PC-3 (cell line): ENCODE measurements around the gene ANAPC16. TPM values are rescaled to one million over a fixed set of nuclear protein-coding genes. Genes with fewer than 3 reads are reported as not detected.

Experiments
- ATAC-seq: fragments of 200-7000 bp; cut with Tn5 transposase; 2 replicates; pipeline ENCODE4 v1.9.1; 2020; ENCODE audit warnings: mild to moderate bottlenecking, moderate library complexity
- BruUV-seq: library from RNA; stranded (reverse); fragments of 400-500 nt; replicated peaks from 2 replicates; lab custom pipeline; 2021; lab: Mats Ljungman, UMichigan
- CTCF ChIA-PET: fragments of 300-600 bp; sonication (Branson Sonifier 250); formaldehyde crosslinking; loops from one replicate; lab custom pipeline; 2022; ENCODE audit warnings: antibody characterized with exemption; lab: Charles Lee
- POLR2A ChIA-PET: fragments of 300-600 bp; sonication (Branson Sonifier 250); formaldehyde crosslinking; loops from one replicate; lab custom pipeline; 2022; ENCODE audit warnings: antibody characterized with exemption; ENCODE audit not compliant: unreplicated experiment; lab: Charles Lee
- DNase-seq: peaks from one replicate; pipeline ENCODE4 v3.0.0-alpha.2; 2015
- H2AFZ ChIP-seq: fragments of 300-600 bp; sonication (generic); 2 replicates; pipeline ENCODE4 v1.6.0; 2016; ENCODE audit warnings: antibody characterized with exemption, low read length
- H3F3A ChIP-seq: fragments of 300-600 bp; sonication (generic); one replicate; pipeline ENCODE4 v1.6.0; 2017; ENCODE audit warnings: antibody characterized with exemption, low read length, control low read depth, mild to moderate bottlenecking; ENCODE audit not compliant: unreplicated experiment
- H3K27ac ChIP-seq: fragments of 300-600 bp; sonication (generic); 2 replicates; pipeline ENCODE4 v1.5.1; 2016; ENCODE audit warnings: mild to moderate bottlenecking, low read length
- H3K27me3 ChIP-seq: fragments of 300-600 bp; sonication (generic); 2 replicates; pipeline ENCODE4 v1.6.1; 2016; ENCODE audit warnings: low read length, mixed read lengths
- H3K36me3 ChIP-seq: fragments of 300-600 bp; sonication (generic); 2 replicates; pipeline ENCODE4 v1.6.1; 2016; ENCODE audit warnings: low read depth, mixed run types, low read length, mixed read lengths
- H3K4me1 ChIP-seq: fragments of 300-600 bp; sonication (generic); 2 replicates; pipeline ENCODE4 v1.5.1; 2016; ENCODE audit warnings: low read length; ENCODE audit not compliant: insufficient read depth
- H3K4me2 ChIP-seq: fragments of 300-600 bp; sonication (generic); 2 replicates; pipeline ENCODE4 v1.6.0; 2016; ENCODE audit warnings: low read length
- H3K4me3 ChIP-seq: fragments of 300-600 bp; sonication (generic); 2 replicates; pipeline ENCODE4 v1.5.1; 2016; ENCODE audit warnings: mild to moderate bottlenecking, low read length, mixed read lengths
- H3K79me2 ChIP-seq: fragments of 300-600 bp; sonication (generic); 2 replicates; pipeline ENCODE4 v1.6.1; 2017; ENCODE audit warnings: low read length, mixed read lengths
- H3K9ac ChIP-seq: fragments of 300-600 bp; sonication (generic); 2 replicates; pipeline ENCODE4 v1.6.0; 2016; ENCODE audit warnings: mild to moderate bottlenecking, low read length
- H3K9me2 ChIP-seq: fragments of 300-600 bp; sonication (generic); replicated peaks from 2 replicates; pipeline ENCODE4 v1.6.1; 2016; ENCODE audit warnings: mixed run types, low read length, mixed read lengths
- H3K9me3 ChIP-seq: fragments of 300-600 bp; sonication (generic); 2 replicates; pipeline ENCODE4 v1.6.1; 2016; ENCODE audit warnings: low read length, mixed read lengths
- H4K20me1 ChIP-seq: fragments of 300-600 bp; sonication (generic); 2 replicates; pipeline ENCODE4 v1.6.1; 2016; ENCODE audit warnings: low read length, mixed read lengths
- CTCF ChIP-seq: fragments of 300-600 bp; sonication (generic); conservative IDR thresholded peaks from 2 replicates; pipeline ENCODE4 v1.5.1; 2017; ENCODE audit warnings: antibody characterized with exemption, low read depth, mild to moderate bottlenecking, low read length
- EZH2 ChIP-seq: fragments of 300-600 bp; sonication (generic); IDR thresholded peaks from one replicate; pipeline ENCODE4 v1.6.1; 2017; ENCODE audit warnings: antibody characterized with exemption, mild to moderate bottlenecking, low read length; ENCODE audit not compliant: unreplicated experiment
- EZH2phosphoT487 ChIP-seq: fragments of 300-600 bp; sonication (generic); IDR thresholded peaks from 2 replicates; pipeline ENCODE4 v1.6.1; 2018; ENCODE audit warnings: mild to moderate bottlenecking, antibody characterized with exemption, low read length, borderline replicate concordance
- intact Hi-C: fragments of 100-400 bp; cut with micrococcal nuclease; formaldehyde crosslinking; loops from 2 replicates; pipeline ENCODE4 v1.9.0; 2023
- total RNA-seq: library from RNA; depleted of rRNA; stranded (reverse); fragments of >200 nt; gene quantifications from 2 replicates; pipeline ENCODE4 v1.2.3, GENCODE V29; 2014

Gene ANAPC16
- total RNA-seq, 1 experiment from 2014 or later: 23.9 TPM

GRCh38 chr10:72270607-72271281, 54.9 kb downstream of the ANAPC16 start:
- Histone ChIP-seq H4K20me1 (peaks cover 17% of the 10 kb centered on the region), H3K4me2 (no peak overlapping the region), H2AFZ (no peak overlapping the region), H3K36me3 (peaks cover 6% of the 10 kb centered on the region; the same call in 1 of the 2 replicates), H3K9ac (no peak overlapping the region), H3F3A (no peaks in the 10 kb centered on the region), H3K9me2 (no peaks in the 10 kb centered on the region), H3K4me3 (no peak overlapping the region), H3K9me3 (no peaks in the 10 kb centered on the region), H3K79me2 (peaks cover 19% of the 10 kb centered on the region), H3K27ac (no peak overlapping the region), H3K27me3 (no peaks in the 10 kb centered on the region), H3K4me1 (peaks cover 26% of the 10 kb centered on the region)
- BruUV-seq: no TSS peak
- no peak for ATAC-seq
- intact Hi-C loops: no loop called here
- ChIA-PET CTCF (interaction anchor here (0.5 to 0.6 kb wide), 2 partner anchors 13 to 588 kb away, joined by 3 to 4 read pairs; no protein-coding TSS in a partner anchor), POLR2A (no interaction called here)
- TF ChIP-seq EZH2phosphoT487: no peak
- TF ChIP-seq EZH2: no peak
- TF ChIP-seq CTCF: no peak
- no peak for DNase-seq

GRCh38 chr10:72272689-72273409, 57.0 kb downstream of the ANAPC16 start:
- Histone ChIP-seq H3K36me3 (peaks cover 6% of the 10 kb centered on the region; the same call in 1 of the 2 replicates), H3K27ac (peak overlapping the region; percentile 41), H3K4me2 (peak overlapping the region; percentile 97), H3K9me2 (no peaks in the 10 kb centered on the region), H3K9ac (peak overlapping the region; percentile 47), H3K4me3 (peak overlapping the region; percentile 75), H3K4me1 (peaks cover 32% of the 10 kb centered on the region), H3K79me2 (peaks cover 20% of the 10 kb centered on the region), H4K20me1 (peaks cover 17% of the 10 kb centered on the region), H3F3A (no peaks in the 10 kb centered on the region), H2AFZ (peak overlapping the region; percentile 73), H3K27me3 (no peaks in the 10 kb centered on the region), H3K9me3 (no peaks in the 10 kb centered on the region)
- DNase-seq (peak; percentile 59), ATAC-seq (peak; percentile 48)
- TF ChIP-seq EZH2phosphoT487 (no peak), EZH2 (no peak), CTCF (no peak)
- BruUV-seq: TSS peak; percentile 79
- intact Hi-C loops: loop anchor here (1.0 kb wide), 1 partner anchor 47 kb away; no protein-coding TSS in a partner anchor
- ChIA-PET POLR2A (interaction anchor here (0.7 to 1.2 kb wide), 3 partner anchors 9 to 48 kb away, joined by 3 to 6 read pairs (median 3); no protein-coding TSS in a partner anchor), CTCF (interaction anchor here (0.6 kb wide), 1 partner anchor 13 kb away, joined by 3 read pairs; no protein-coding TSS in a partner anchor)
